SU-DHL-6 (cell line): ENCODE measurements around the gene CCK.

Source experiments
- H2AFZ ChIP-seq: fragments of 200-600 bp; sonication (generic); 2 replicates; pipeline ENCODE4 v1.6.1; 2014; ENCODE audit warnings: low read depth, mild to moderate bottlenecking, moderate library complexity, mixed read lengths, antibody characterized with exemption, low read length; ENCODE audit not compliant: severe bottlenecking
- H3F3A ChIP-seq: fragments of 200-600 bp; shearing (Covaris generic); 2 replicates; pipeline ENCODE4 v1.6.0; 2016; ENCODE audit warnings: antibody characterized with exemption, mild to moderate bottlenecking; ENCODE audit not compliant: insufficient read depth
- H3K27ac ChIP-seq: fragments of 200-600 bp; sonication (generic); 2 replicates; pipeline ENCODE4 v1.5.1; 2016; ENCODE audit warnings: low read depth, mild to moderate bottlenecking, low read length, moderate library complexity, mixed read lengths
- H3K27me3 ChIP-seq: fragments of 200-600 bp; sonication (generic), shearing (Covaris generic); 2 replicates; pipeline ENCODE4 v1.6.0; 2014; ENCODE audit warnings: mild to moderate bottlenecking, low read length
- H3K36me3 ChIP-seq: fragments of 200-600 bp; sonication (generic); 2 replicates; pipeline ENCODE4 v1.6.1; 2014; ENCODE audit warnings: mild to moderate bottlenecking, low read length, mixed read lengths
- H3K4me2 ChIP-seq: fragments of 300-600, 200-600 bp; shearing (Covaris generic), sonication (generic); 2 replicates; pipeline ENCODE4 v1.6.0; 2014; ENCODE audit warnings: low read length, low read depth, mild to moderate bottlenecking; ENCODE audit not compliant: poor library complexity, severe bottlenecking
- H3K4me3 ChIP-seq: fragments of 200-600 bp; sonication (generic); 2 replicates; pipeline ENCODE4 v1.5.1; 2014; ENCODE audit warnings: antibody characterized with exemption, low read length, mild to moderate bottlenecking, mixed read lengths; ENCODE audit not compliant: insufficient read depth, poor library complexity, severe bottlenecking
- H3K79me2 ChIP-seq: fragments of 200-600 bp; sonication (generic); 2 replicates; pipeline ENCODE4 v1.6.1; 2014; ENCODE audit warnings: mild to moderate bottlenecking, low read length, moderate library complexity; ENCODE audit not compliant: insufficient read depth
- H3K9ac ChIP-seq: fragments of 200-600 bp; sonication (generic); 2 replicates; pipeline ENCODE4 v1.7.0; 2014; ENCODE audit warnings: mild to moderate bottlenecking, low read length
- H3K9me2 ChIP-seq: fragments of 200-600 bp; sonication (generic); replicated peaks from 2 replicates; pipeline ENCODE4 v1.6.1; 2014; ENCODE audit warnings: low read length; ENCODE audit not compliant: insufficient read depth
- H3K9me3 ChIP-seq: fragments of 200-600 bp; sonication (generic); 2 replicates; pipeline ENCODE4 v1.6.1; 2014; ENCODE audit warnings: low read length, mixed read lengths; ENCODE audit not compliant: insufficient read depth
- H4K20me1 ChIP-seq: fragments of 200-600 bp; sonication (generic); 2 replicates; pipeline ENCODE4 v1.6.1; 2014; ENCODE audit warnings: low read depth, mild to moderate bottlenecking, antibody characterized with exemption, low read length, moderate library complexity, mixed read lengths
- CTCF ChIP-seq: fragments of 200-600 bp; sonication (generic); IDR thresholded peaks from one replicate; pipeline ENCODE4 v1.5.1; 2017; ENCODE audit warnings: antibody characterized with exemption, mild to moderate bottlenecking, low read length, moderate library complexity; ENCODE audit not compliant: insufficient read depth, poor library complexity, severe bottlenecking
- EZH2phosphoT487 ChIP-seq: fragments of 200-600 bp; sonication (generic), shearing (Covaris generic); conservative IDR thresholded peaks from 2 replicates; pipeline ENCODE4 v1.6.1; 2018; ENCODE audit warnings: mild to moderate bottlenecking, antibody characterized with exemption, low read length, moderate library complexity, mixed read lengths

Gene CCK

GRCh38 chr3:42222942-42223693 is 42.9 kb downstream of the CCK start:
- Histone ChIP-seq H3K9ac (no peak overlapping the region), H3K9me3 (no peaks in the 10 kb centered on the region), H3K27me3 (no peaks in the 10 kb centered on the region), H3K36me3 (peaks cover 12% of the 10 kb centered on the region; the same call in 1 of the 2 replicates), H3K9me2 (no peaks in the 10 kb centered on the region), H2AFZ (no peak overlapping the region), H3K4me3 (no peak overlapping the region), H3F3A (peaks cover 5% of the 10 kb centered on the region; the same call in 1 of the 2 replicates), H3K27ac (no peak overlapping the region), H3K4me2 (no peak overlapping the region), H3K79me2 (no peaks in the 10 kb centered on the region), H4K20me1 (no peaks in the 10 kb centered on the region)
- no peak for TF ChIP-seq EZH2phosphoT487
- TF ChIP-seq CTCF, result no peak

DNA sequence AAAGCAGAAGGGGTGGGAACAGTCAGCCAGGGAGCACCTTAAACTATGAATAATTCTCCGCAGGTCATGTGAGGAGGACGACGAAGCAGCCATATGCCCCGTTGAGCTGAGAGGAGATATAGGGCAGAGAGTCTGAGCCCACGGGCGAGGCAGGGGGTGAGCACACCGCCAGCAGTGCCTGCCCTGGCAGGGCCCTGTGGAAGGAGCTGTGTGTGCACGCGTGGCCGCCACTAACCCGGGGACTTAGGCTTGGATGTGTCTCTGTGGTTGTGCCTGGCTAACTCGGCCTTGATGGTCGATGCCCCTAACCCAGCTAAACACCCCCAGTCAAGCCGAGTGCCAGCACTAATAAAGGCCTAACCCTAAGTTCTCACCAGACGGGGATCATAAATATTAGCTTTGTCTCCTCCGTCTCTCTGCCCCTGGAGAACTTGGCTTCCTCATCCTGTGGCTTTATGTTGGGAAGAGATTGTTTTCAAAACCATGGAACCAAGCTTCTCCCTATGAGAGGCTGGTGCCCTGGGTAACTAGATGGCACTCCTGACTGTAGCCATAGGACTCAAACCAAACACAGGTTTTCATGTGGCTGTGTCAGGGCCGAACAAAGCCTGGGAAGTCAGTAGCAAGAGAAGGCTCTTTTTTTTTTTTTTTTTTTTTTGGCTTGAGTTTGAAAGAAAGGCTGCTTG is 45.4 kb downstream of the CCK start:
- Histone ChIP-seq H3K9me2 (no peaks in the 10 kb centered on the region), H3K79me2 (no peaks in the 10 kb centered on the region), H4K20me1 (no peaks in the 10 kb centered on the region), H3K4me2 (no peak overlapping the region), H3K9me3 (no peaks in the 10 kb centered on the region), H3K27ac (no peak overlapping the region), H3K36me3 (peaks cover 12% of the 10 kb centered on the region; the same call in 1 of the 2 replicates), H3K9ac (no peak overlapping the region), H3K27me3 (no peaks in the 10 kb centered on the region), H3K4me3 (no peak overlapping the region), H3F3A (no peaks in the 10 kb centered on the region), H2AFZ (no peak overlapping the region)
- TF ChIP-seq CTCF (no peak), EZH2phosphoT487 (no peak)

DNA sequence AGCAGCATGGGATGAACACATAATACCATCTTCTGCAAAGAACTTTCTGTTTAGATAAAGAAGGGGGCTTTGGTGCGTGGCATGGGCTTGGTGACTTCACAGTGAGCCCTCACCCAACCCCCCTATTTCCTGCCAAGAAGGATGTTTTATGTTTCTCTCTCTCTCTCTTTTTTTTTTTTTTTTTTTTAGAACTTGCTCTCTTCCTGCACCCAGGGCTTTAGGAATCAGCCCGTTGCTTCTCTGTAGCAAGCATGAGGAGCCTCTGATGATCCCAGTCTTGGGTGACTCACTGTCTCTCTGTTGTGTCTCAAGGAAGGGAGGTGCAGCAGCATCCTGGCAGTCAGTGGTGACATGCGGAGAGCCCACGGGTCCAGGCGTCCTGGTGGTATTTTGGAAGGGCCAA is 49.1 kb downstream of the CCK start:
- H3K79me2 ChIP-seq, result no peaks in the 10 kb centered on the region
- H4K20me1 ChIP-seq, result no peaks in the 10 kb centered on the region
- H3K27ac ChIP-seq, result no peak overlapping the region
- TF ChIP-seq CTCF (no peak), EZH2phosphoT487 (no peak)
- H3K27me3 ChIP-seq, result no peaks in the 10 kb centered on the region
- H3K9me3 ChIP-seq, result no peaks in the 10 kb centered on the region
- H3K4me3 ChIP-seq, result no peak overlapping the region
- no peak overlapping the region for H3K4me2 ChIP-seq
- no peak overlapping the region for H3K9ac ChIP-seq
- H3K9me2 ChIP-seq, result no peaks in the 10 kb centered on the region
- no peak overlapping the region for H2AFZ ChIP-seq
- no peaks in the 10 kb centered on the region for H3F3A ChIP-seq
- H3K36me3 ChIP-seq, result peaks cover 3% of the 10 kb centered on the region; the same call in 1 of the 2 replicates
